22Rv1 (cell line): ENCODE measurements around the gene TMEM35B.

Experiments
- H3K27ac ChIP-seq: fragments of 450-650 bp; 2 replicates; pipeline ENCODE4 v1.5.1; 2017
- ZFX ChIP-seq: fragments of 450-650 bp; IDR thresholded peaks from 2 replicates; pipeline ENCODE4 v1.6.1; 2017; ENCODE audit warnings: antibody characterized with exemption, borderline replicate concordance
- TF ChIP-seq, protein P1 (sequence below): fragments of 450-650 bp; IDR thresholded peaks from 2 replicates; pipeline ENCODE4 v1.5.1; 2017; ENCODE audit warnings: mild to moderate bottlenecking

TMEM35B gene

DNA sequence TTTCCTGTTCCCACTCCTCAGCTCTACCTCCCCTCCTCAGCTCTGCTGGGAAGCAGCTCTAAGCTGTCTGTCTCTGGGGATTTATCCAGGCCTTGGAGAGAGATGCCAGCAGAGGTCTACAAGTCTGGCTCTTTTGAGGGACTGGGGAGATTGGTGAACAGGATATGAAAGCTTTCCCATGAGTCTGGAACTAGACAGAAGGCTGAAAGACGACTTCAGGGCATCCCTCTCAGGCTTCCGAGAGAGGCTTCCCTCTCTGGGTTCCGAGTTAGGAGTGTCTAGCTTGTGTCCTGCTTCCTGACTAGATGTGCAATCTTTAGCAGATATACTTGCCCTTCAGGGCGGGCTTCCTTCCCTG, 733 bp downstream of the TMEM35B start:
- H3K27ac ChIP-seq = peak overlapping the region; percentile 70
- TF ChIP-seq, protein P1, sequence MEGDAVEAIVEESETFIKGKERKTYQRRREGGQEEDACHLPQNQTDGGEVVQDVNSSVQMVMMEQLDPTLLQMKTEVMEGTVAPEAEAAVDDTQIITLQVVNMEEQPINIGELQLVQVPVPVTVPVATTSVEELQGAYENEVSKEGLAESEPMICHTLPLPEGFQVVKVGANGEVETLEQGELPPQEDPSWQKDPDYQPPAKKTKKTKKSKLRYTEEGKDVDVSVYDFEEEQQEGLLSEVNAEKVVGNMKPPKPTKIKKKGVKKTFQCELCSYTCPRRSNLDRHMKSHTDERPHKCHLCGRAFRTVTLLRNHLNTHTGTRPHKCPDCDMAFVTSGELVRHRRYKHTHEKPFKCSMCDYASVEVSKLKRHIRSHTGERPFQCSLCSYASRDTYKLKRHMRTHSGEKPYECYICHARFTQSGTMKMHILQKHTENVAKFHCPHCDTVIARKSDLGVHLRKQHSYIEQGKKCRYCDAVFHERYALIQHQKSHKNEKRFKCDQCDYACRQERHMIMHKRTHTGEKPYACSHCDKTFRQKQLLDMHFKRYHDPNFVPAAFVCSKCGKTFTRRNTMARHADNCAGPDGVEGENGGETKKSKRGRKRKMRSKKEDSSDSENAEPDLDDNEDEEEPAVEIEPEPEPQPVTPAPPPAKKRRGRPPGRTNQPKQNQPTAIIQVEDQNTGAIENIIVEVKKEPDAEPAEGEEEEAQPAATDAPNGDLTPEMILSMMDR = no peak
- TF ChIP-seq ZFX = no peak

DNA sequence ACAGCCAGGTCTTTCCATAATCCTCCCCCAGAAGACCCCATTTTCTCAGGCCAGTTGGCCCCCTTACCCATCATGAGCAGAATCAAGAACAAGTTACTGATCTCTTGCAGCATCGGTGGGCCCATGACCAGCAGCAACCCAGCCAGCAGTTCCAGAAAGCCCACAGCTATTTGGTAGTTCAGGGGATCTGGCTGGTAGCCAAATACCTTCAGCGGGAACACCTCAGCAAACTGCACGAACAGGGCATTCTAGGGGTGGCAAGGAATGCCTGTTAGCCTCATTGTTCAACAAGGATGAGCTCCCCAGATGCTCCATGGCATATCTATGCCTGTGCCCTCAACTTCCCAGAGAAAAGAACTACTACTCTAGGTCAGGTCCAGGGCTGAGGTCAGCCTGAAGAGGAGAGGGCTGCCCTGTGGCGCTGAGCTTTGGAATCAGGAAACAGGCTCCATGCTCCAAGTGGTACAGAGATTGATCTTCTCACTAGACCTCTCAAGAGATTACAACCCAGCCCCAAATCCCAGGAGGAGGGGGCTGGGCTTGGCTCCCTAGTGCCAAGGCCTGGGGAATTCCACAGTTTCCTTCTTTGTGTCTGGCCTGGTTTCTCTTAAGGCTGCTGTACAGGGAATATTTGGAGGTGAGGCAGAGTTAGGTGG, 1.3 kb downstream of the TMEM35B start:
- H3K27ac ChIP-seq = peak overlapping the region; percentile 70
- TF ChIP-seq, protein P1 = no peak
- no peak for TF ChIP-seq ZFX

DNA sequence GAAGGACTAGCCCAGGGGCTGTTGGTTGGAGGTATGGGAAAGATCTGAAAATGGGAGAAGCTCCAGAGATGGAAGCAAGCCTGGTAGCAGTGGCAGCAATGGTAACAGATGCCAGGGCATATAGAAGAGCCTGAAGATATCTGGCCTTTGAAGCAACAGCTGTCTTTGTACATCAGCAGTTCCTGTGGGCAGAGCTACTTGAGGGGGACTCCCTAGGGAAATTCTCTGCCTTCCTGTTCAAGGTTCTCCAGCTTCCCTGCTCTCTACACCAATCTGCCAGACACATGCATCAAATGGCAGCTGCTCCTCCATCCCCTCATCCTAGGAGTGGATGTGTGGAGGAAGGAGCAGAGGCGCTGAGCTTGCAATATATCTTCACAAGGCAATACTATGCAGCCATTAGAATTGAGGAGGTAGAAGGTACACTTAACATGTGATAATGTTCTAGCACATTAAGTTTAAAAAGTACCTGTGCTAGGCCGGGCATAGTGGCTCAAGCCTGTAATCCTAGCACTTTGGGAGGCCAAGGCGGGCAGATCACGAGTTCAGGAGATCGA, 2.2 kb downstream of the TMEM35B start:
- H3K27ac ChIP-seq = no peak overlapping the region
- TF ChIP-seq ZFX = no peak
- TF ChIP-seq, protein P1 = no peak

DNA sequence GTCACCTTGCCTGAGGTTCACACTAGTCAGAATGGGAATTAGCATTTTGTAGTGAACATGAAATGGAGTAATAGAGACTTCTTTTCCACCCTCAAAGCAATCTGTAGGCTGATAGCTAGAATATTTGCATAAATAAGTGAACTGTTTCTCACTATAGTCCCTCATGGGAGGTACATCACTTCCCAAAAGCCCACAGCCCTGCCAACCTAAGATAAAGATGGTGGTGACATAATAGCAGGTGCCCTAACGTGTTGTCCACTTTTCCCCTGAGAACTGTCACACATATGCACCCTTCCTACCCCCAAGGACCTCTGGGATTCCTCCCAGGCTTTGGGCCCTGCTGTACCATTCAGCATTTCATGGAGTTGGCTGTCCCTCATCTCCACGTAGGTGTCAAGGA, 4.4 kb downstream of the TMEM35B start:
- TF ChIP-seq, protein P1 = no peak
- no peak for TF ChIP-seq ZFX
- no peak overlapping the region for H3K27ac ChIP-seq

DNA sequence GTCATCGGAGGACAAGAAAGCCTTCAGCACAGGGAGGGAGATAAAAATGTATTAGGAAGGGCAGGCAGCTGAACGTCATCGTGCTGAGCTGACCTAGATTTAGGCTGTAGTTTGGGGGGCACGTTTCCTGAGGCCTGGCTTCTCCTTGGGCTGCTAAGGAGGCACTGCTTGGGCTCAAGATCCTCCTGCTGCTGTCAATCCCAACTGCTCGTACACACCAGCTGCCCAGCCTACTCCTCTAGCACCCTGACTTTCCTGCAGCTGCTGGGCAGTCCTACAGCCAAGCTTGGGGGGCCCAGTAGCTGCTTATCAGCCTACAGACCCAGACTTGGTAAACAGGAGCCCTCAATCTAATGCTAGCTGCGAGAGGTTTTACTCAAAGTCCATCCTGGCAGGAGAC, 6.2 kb downstream of the TMEM35B start:
- no peak overlapping the region for H3K27ac ChIP-seq
- TF ChIP-seq ZFX = no peak
- TF ChIP-seq, protein P1 = no peak

DNA sequence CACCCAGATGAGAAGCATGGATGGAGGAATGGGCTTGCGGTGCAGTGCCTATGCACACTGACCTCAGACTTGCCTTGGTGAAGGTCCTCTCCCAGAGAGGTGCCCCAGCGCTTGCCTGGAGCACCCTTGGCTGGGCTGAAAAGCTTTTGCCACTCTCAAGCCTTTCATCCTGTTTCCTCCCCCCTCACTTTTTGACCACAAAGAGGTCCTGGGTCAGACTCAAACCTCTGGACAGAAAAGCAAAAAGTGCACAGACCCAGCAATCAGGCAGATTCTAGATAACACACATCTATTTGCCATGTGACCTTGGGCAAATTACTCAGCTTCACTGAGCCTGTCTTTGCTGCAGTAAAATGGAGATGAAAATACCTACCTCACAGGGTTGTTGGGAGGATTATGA, 7.3 kb downstream of the TMEM35B start:
- H3K27ac ChIP-seq = no peak overlapping the region
- TF ChIP-seq, protein P1 = no peak
- TF ChIP-seq ZFX = no peak

DNA sequence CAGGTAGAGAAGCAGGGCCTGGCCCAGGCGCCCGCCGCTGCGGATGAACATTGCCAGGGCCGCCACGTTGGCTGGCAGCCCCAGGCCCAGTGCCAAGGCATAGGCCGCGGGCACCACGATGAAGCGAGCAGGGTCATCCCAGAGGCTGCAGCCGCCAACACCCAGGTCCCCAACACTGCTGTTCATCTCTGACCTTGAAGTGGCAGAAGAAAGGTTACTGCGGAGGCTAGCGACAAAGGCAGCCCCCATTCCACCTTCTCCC, 8.0 kb downstream of the TMEM35B start:
- TF ChIP-seq, protein P1 = no peak
- no peak for TF ChIP-seq ZFX
- H3K27ac ChIP-seq = no peak overlapping the region
